ENCODE results near the gene DHRS12.

DHRS12 gene

GRCh38 chr13:51805925-51806324 is 2.0 kb upstream of the DHRS12 start:
- DNase-seq = no peak

- no peak for DNase-seq
These were observed 1.4 kb upstream of the DHRS12 start for GRCh38 chr13:51805313-51805712.

- no peak for DNase-seq
These were observed 571 bp upstream of the DHRS12 start for GRCh38 chr13:51804295-51805172.

GRCh38 chr13:51802631-51803418 is 1.1 kb downstream of the DHRS12 start:
- no peak for DNase-seq

- DNase-seq = no peak
These were observed 2.3 kb downstream of the DHRS12 start for GRCh38 chr13:51801631-51802099.

- DNase-seq = no peak
These were observed 3.5 kb downstream of the DHRS12 start for GRCh38 chr13:51800486-51800885.

GRCh38 chr13:51799261-51799660 is 4.7 kb downstream of the DHRS12 start:
- no peak for DNase-seq

- DNase-seq = peak; percentile 70
These were observed 6.1 kb downstream of the DHRS12 start for GRCh38 chr13:51797664-51798488.

- DNase-seq = no peak
These were observed 7.4 kb downstream of the DHRS12 start for GRCh38 chr13:51796546-51796945.

GRCh38 chr13:51795419-51795818 is 8.5 kb downstream of the DHRS12 start:
- no peak for DNase-seq

- DNase-seq = no peak
These were observed 9.0 kb downstream of the DHRS12 start for GRCh38 chr13:51794964-51795363.

- DNase-seq = peak; percentile 65
These were observed 10.2 kb downstream of the DHRS12 start for GRCh38 chr13:51793570-51794271.

- no peak for DNase-seq
These were observed 17.3 kb downstream of the DHRS12 start for GRCh38 chr13:51786425-51787265.

GRCh38 chr13:51785712-51786424 is 18.1 kb downstream of the DHRS12 start:
- peak; percentile 92 for DNase-seq

GRCh38 chr13:51784097-51784496 is 19.9 kb downstream of the DHRS12 start:
- no peak for DNase-seq

GRCh38 chr13:51783428-51784094 is 20.4 kb downstream of the DHRS12 start:
- no peak for DNase-seq

GRCh38 chr13:51782026-51782710 is 21.8 kb downstream of the DHRS12 start:
- no peak for DNase-seq

- DNase-seq = peak; percentile 48
These were observed 22.5 kb downstream of the DHRS12 start for GRCh38 chr13:51781246-51782022.

GRCh38 chr13:51780099-51780498 is 23.9 kb downstream of the DHRS12 start:
- DNase-seq = no peak
